Upper lobe of right lung (tissue), 1 donor: ENCODE data around the gene SRGAP1. TPM values are rescaled to one million over a fixed set of nuclear protein-coding genes. Genes with fewer than 3 reads are reported as not detected.

Experiments
- ATAC-seq: fragments of 200-7000 bp; cut with Tn5 transposase; one replicate; pipeline ENCODE4 v1.9.1; 2020; ENCODE audit warnings: mild to moderate bottlenecking, moderate library complexity
- DNase-seq: peaks from one replicate; pipeline ENCODE4 v3.0.0-alpha.2; 2020
- H3K27ac ChIP-seq: fragments of 200-600 bp; one replicate; pipeline ENCODE4 v1.8.0; 2022
- H3K27me3 ChIP-seq: fragments of 200-600 bp; one replicate; pipeline ENCODE4 v1.8.0; 2022; ENCODE audit warnings: mild to moderate bottlenecking
- H3K36me3 ChIP-seq: fragments of 200-600 bp; one replicate; pipeline ENCODE4 v1.8.0; 2022
- H3K4me1 ChIP-seq: fragments of 200-600 bp; one replicate; pipeline ENCODE4 v1.8.0; 2022
- H3K4me3 ChIP-seq: fragments of 200-600 bp; one replicate; pipeline ENCODE4 v1.8.0; 2022; ENCODE audit warnings: mild to moderate bottlenecking
- H3K9me3 ChIP-seq: fragments of 200-600 bp; one replicate; pipeline ENCODE4 v1.8.0; 2022
- intact Hi-C: fragments of 100-400 bp; cut with DNase I; formaldehyde crosslinking; loops from one replicate; pipeline ENCODE4 v1.11.0; 2022
- total RNA-seq: library from RNA; stranded (reverse); fragmentation: NEBNext Ultra II Directional; extraction: Animal tissue kit (Norgen Biotek cat#: 25700); gene quantifications from one replicate; pipeline ENCODE4 v1.2.1, GENCODE V29; 2021
- TF ChIP-seq, protein P1 (sequence below): fragments of 200-600 bp; IDR thresholded peaks from one replicate; pipeline ENCODE4 v1.8.0; 2022; ENCODE audit warnings: antibody characterized with exemption
- donor health status: DM: no; HTN: yes; CAD: no; lungs with severe emphysema.

Gene SRGAP1
- total RNA-seq, 1 donor from 2014 or later, result 11.4 TPM

DNA sequence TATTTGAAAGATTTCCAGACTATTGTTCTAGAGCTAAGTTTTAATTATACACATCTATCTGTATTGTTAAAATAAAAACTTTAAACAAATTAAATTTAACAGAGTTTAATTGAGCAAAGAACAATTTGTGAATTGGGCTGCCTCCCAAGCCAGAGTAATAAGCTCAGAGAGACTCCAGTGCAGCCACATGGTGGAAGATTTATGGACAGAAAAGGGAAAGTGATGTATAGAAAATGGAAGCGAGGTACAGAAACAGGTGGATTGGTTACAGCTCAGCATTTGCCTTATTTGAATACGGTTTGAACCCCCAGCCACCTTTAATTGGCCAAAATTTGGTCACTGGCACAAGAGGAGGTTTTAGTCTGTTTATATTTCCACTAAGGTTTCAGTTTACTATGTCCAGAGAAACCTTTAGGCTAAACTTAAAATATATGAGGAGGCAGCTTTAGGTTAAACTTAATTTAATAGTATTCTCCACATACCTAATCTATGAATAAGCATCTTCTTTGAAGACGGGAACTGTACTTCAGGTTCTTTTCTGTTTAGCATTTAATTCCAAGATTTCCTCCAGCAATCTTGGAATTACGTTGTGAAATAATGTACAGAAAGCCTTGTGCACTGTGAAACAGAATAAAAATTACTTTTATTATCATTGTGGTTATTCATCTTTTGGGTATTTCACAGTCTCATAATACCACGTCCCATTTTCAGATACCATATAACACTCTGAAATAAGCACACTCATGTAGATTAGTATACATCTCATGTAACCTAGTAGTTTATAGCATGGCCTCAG lies 19.4 kb downstream of the SRGAP1 start:
- DNase-seq, result no peak
- no peak overlapping the region for H3K27ac ChIP-seq
- H3K4me1 ChIP-seq, result peaks cover 13% of the 10 kb centered on the region
- TF ChIP-seq, protein P1, sequence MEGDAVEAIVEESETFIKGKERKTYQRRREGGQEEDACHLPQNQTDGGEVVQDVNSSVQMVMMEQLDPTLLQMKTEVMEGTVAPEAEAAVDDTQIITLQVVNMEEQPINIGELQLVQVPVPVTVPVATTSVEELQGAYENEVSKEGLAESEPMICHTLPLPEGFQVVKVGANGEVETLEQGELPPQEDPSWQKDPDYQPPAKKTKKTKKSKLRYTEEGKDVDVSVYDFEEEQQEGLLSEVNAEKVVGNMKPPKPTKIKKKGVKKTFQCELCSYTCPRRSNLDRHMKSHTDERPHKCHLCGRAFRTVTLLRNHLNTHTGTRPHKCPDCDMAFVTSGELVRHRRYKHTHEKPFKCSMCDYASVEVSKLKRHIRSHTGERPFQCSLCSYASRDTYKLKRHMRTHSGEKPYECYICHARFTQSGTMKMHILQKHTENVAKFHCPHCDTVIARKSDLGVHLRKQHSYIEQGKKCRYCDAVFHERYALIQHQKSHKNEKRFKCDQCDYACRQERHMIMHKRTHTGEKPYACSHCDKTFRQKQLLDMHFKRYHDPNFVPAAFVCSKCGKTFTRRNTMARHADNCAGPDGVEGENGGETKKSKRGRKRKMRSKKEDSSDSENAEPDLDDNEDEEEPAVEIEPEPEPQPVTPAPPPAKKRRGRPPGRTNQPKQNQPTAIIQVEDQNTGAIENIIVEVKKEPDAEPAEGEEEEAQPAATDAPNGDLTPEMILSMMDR, result no peak
- H3K36me3 ChIP-seq, result no peaks in the 10 kb centered on the region
- intact Hi-C loops, result no loop called here
- no peaks in the 10 kb centered on the region for H3K27me3 ChIP-seq
- H3K4me3 ChIP-seq, result no peak overlapping the region
- no peaks in the 10 kb centered on the region for H3K9me3 ChIP-seq
- ATAC-seq, result no peak

DNA sequence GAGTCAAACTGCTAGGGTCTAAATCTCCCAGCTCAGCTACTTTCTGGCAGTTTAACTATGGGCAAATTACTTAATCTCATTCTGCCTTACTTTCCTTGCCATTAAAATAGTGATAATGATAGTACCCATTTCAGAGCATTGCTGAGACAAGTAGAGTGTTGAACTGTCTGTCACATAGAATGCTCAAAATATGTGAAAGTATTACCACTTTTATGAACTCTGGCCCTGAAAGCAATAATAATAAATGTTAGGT lies 19.9 kb downstream of the SRGAP1 start:
- Histone ChIP-seq H3K9me3 (no peaks in the 10 kb centered on the region), H3K27me3 (no peaks in the 10 kb centered on the region), H3K4me1 (peaks cover 13% of the 10 kb centered on the region), H3K4me3 (no peak overlapping the region), H3K36me3 (no peaks in the 10 kb centered on the region), H3K27ac (no peak overlapping the region)
- TF ChIP-seq, protein P1, result no peak
- intact Hi-C loops, result no loop called here
- ATAC-seq (no peak), DNase-seq (no peak)

DNA sequence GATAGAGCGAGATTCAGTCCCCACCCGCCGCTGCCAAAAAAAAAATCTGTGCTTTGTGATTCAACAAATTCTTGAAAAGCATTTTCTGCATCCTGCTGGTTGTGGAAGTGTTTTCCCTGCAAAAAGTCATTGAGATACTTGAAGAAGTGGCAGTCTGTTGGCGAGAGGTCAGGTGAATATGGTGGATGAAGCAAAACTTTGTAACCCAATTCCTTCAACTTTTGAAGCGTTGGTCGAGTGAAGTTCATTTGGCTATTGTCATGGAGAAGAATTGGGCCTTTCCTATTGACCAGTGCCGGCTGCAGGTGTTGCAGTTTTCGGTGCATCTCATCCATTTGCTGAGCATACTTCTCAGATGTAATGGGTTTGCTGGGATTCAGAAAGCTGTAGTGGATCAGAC lies 20.9 kb downstream of the SRGAP1 start:
- no peak for DNase-seq
- Histone ChIP-seq H3K36me3 (no peaks in the 10 kb centered on the region), H3K4me1 (peaks cover 13% of the 10 kb centered on the region), H3K27me3 (no peaks in the 10 kb centered on the region), H3K9me3 (no peaks in the 10 kb centered on the region), H3K4me3 (no peak overlapping the region), H3K27ac (no peak overlapping the region)
- TF ChIP-seq, protein P1, result no peak
- intact Hi-C loops, result no loop called here
- no peak for ATAC-seq

DNA sequence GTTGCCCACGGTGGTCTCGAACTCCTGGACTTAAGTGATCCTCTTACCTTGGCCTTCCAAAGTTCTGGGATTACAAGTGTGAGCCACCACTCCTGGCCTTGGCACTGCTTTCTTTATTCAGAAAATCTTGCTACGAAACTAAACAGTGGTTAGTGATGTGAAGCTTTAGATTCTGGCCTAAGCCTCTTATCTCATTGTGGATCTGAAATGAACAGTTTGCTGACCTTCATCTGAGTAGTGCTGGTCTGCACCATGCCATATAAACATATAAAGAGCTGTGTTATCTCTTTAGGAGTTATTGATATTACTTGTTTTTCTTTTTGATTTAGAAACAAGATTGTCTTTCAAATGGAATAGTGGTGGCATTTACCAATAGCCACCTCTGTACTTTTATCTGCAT lies 22.6 kb downstream of the SRGAP1 start:
- no peak overlapping the region for H3K4me3 ChIP-seq
- H3K9me3 ChIP-seq, result no peaks in the 10 kb centered on the region
- no peak overlapping the region for H3K27ac ChIP-seq
- TF ChIP-seq, protein P1, result no peak
- ATAC-seq (no peak), DNase-seq (no peak)
- H3K4me1 ChIP-seq, result peaks cover 10% of the 10 kb centered on the region
- intact Hi-C loops, result no loop called here
- H3K36me3 ChIP-seq, result no peaks in the 10 kb centered on the region
- H3K27me3 ChIP-seq, result no peaks in the 10 kb centered on the region

DNA sequence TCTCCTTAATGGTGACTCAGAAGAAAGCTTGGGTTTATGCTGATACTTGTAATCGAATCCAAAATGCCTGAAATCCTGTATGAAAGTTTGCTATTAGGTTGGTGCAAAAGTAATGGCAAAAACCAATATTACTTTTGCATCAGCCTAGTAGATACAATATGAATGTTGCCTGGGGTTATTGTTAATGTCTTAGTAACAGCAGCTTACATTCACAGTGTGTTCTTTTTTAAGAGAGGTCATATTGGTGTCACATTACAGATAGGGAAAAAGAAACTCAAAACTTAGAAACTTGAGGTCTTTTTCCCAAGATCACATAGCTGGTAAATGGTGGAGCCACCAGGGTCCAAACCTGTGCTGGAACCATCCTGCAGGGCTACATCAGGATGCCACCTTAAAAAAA lies 25.2 kb downstream of the SRGAP1 start:
- Histone ChIP-seq H3K9me3 (no peaks in the 10 kb centered on the region), H3K4me1 (no peaks in the 10 kb centered on the region), H3K36me3 (no peaks in the 10 kb centered on the region), H3K27ac (no peak overlapping the region), H3K4me3 (no peak overlapping the region), H3K27me3 (no peaks in the 10 kb centered on the region)
- TF ChIP-seq, protein P1, result no peak
- intact Hi-C loops, result no loop called here
- ATAC-seq (no peak), DNase-seq (no peak)

DNA sequence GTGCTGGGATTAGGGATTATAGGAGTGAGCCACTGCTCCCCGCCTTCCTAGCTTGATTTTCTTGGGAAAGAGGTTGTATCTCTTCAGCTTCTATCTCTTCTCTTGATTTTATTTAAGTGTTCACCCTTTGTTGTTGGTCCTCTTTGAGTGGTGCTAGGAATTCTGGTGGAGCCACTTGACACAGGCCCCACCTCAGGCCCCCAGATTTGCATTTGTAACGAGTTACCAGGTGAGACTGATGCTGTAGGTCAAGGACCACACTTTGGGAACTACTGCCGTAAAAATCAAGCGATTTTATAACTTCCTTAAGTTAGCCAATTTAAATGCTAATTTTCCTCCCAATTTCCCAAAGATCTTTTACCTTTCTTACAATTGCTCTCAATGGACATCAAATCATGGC lies 26.3 kb downstream of the SRGAP1 start:
- Histone ChIP-seq H3K4me1 (no peaks in the 10 kb centered on the region), H3K36me3 (no peaks in the 10 kb centered on the region), H3K27ac (no peak overlapping the region), H3K27me3 (no peaks in the 10 kb centered on the region), H3K9me3 (no peaks in the 10 kb centered on the region), H3K4me3 (no peak overlapping the region)
- ATAC-seq, result no peak
- TF ChIP-seq, protein P1, result no peak
- DNase-seq, result no peak
- intact Hi-C loops, result no loop called here
